ENCODE results near the gene PCSK5.

GRCh38 chr9:75891771-75892215, 1.3 kb downstream of the PCSK5 start:
- no peak for TF ChIP-seq TCF7L2 (IDR thresholded peaks at IDR 0.05; ENCODE audit: borderline replicate concordance, extremely low read depth, insufficient read depth, insufficient read length)
- TF ChIP-seq POLR2AphosphoS5 (IDR thresholded peaks at IDR 0.05; ENCODE audit: low read depth, low read length) = no peak
- no peak for TF ChIP-seq CTCF (IDR thresholded peaks at IDR 0.05 in 2 of 3, conservative IDR thresholded peaks at IDR 0.05 in 1 of 3; ENCODE audit: borderline replicate concordance in 1 of 3, insufficient read depth in 1 of 3, low read depth in 2 of 3, low read length in 2 of 3)
- no peak for TF ChIP-seq ELF1 (IDR thresholded peaks at IDR 0.05; ENCODE audit: borderline replicate concordance, low read depth)
- no peak for TF ChIP-seq REST (IDR thresholded peaks at IDR 0.05; ENCODE audit: low read depth)
- no peak for TF ChIP-seq EZH2phosphoT487 (IDR thresholded peaks at IDR 0.05; ENCODE audit: borderline replicate concordance)
- TF ChIP-seq POLR2A (IDR thresholded peaks at IDR 0.05; ENCODE audit: borderline replicate concordance, extremely low read depth, insufficient read depth, insufficient read length) = no peak
- TF ChIP-seq EZH2 (IDR thresholded peaks at IDR 0.05) = no peak
